CD4-positive, alpha-beta memory T cell (primary cell): ENCODE results near the gene CNOT1. TPM values are rescaled to one million over a fixed set of nuclear protein-coding genes. Genes with fewer than 3 reads are reported as not detected.
A peak's percentile ranks its signal among the peaks of the same experiment; 100 is the strongest.

ENCODE experiments used
- CTCF ChIA-PET: fragments of 350-600 bp; sonication (Branson Sonifier 250); formaldehyde crosslinking; loops from one replicate; lab custom pipeline; 2021; ENCODE audit warnings: inconsistent platforms; ENCODE audit not compliant: partially characterized antibody; lab: Charles Lee
- POLR2A ChIA-PET: fragments of 350-600 bp; sonication (Branson Sonifier 250); formaldehyde crosslinking; loops from one replicate; lab custom pipeline; 2021; ENCODE audit not compliant: partially characterized antibody; lab: Charles Lee
- DNase-seq, 5 donors: peaks; one replicate each; pipeline versions ENCODE4 v3.0.0 to v3.0.0-alpha.2; 2020 to 2022; ENCODE audit warnings: mixed read lengths in 1 of 5
- H3K27ac ChIP-seq: one replicate; pipeline ENCODE4 v1.7.0; 2013; ENCODE audit warnings: low read depth, low read length
- H3K27me3 ChIP-seq: 2 replicates; pipeline ENCODE4 v1.7.0; 2013; ENCODE audit warnings: mild to moderate bottlenecking, low read length, moderate library complexity; ENCODE audit not compliant: insufficient read depth
- H3K36me3 ChIP-seq: 2 replicates; pipeline ENCODE4 v1.7.0; 2013; ENCODE audit warnings: mild to moderate bottlenecking, low read length, moderate library complexity; ENCODE audit not compliant: insufficient read depth
- H3K4me1 ChIP-seq: 2 replicates; pipeline ENCODE4 v1.7.0; 2013; ENCODE audit warnings: mild to moderate bottlenecking, low read length, moderate library complexity; ENCODE audit not compliant: insufficient read depth
- H3K4me3 ChIP-seq, 2 donors: one replicate each; pipeline ENCODE4 v1.7.0; 2013; ENCODE audit warnings: low read length in 2 of 2, mild to moderate bottlenecking in 1 of 2
- H3K9me3 ChIP-seq, 2 donors: one replicate each; pipeline ENCODE4 v1.7.0; 2013; ENCODE audit warnings: low read length in 2 of 2, control low read depth in 1 of 2; ENCODE audit not compliant: control insufficient read depth in 1 of 2
- H3K27ac Mint-ChIP-seq, 7 donors: one replicate each; pipeline ENCODE4 v1.8.0; 2020 to 2021; ENCODE audit warnings: mixed read lengths in 7 of 7, mild to moderate bottlenecking in 6 of 7, inconsistent platforms in 3 of 7, moderate library complexity in 3 of 7
- H3K27me3 Mint-ChIP-seq, 2 donors: one replicate each; pipeline ENCODE4 v1.8.0; 2020 to 2021; ENCODE audit warnings: mixed read lengths in 2 of 2
- H3K36me3 Mint-ChIP-seq, 2 donors: one replicate each; pipeline ENCODE4 v1.8.0; 2020 to 2021; ENCODE audit warnings: mixed read lengths in 2 of 2, inconsistent platforms in 1 of 2, mild to moderate bottlenecking in 1 of 2
- H3K4me1 Mint-ChIP-seq, 4 donors: one replicate each; pipeline ENCODE4 v1.8.0; 2020 to 2021; ENCODE audit warnings: mixed read lengths in 4 of 4, mild to moderate bottlenecking in 1 of 4
- H3K4me3 Mint-ChIP-seq, 8 donors: one replicate each; pipeline ENCODE4 v1.8.0; 2020 to 2021; ENCODE audit warnings: mixed read lengths in 8 of 8, mild to moderate bottlenecking in 7 of 8, moderate library complexity in 6 of 8, inconsistent platforms in 3 of 8
- H3K9me3 Mint-ChIP-seq, 8 donors: one replicate each; pipeline ENCODE4 v1.8.0; 2020 to 2021; ENCODE audit warnings: mixed read lengths in 8 of 8, mild to moderate bottlenecking in 5 of 8, inconsistent platforms in 3 of 8, moderate library complexity in 1 of 8
- intact Hi-C: fragments of 100-400 bp; cut with micrococcal nuclease; formaldehyde crosslinking; loops from one replicate; pipeline ENCODE4 v1.15.1; 2023
- polyA plus RNA-seq, 2 donors: library from polyadenylated mRNA; unstranded; fragments of 300-500 nt; fragmentation: Illumina TruSeq; gene quantifications; one replicate each; pipeline ENCODE4 v1.2.3, GENCODE V29; 2021
- total RNA-seq, 2 experiments: library from RNA; stranded (reverse); gene quantifications; one replicate each; pipeline ENCODE4 v1.2.3, GENCODE V29; 2021

Gene CNOT1
- total and polyA plus RNA-seq, 4 experiments from 2014 or later: 74.9 to 262 (median 179) TPM

GRCh38 chr16:58515125-58515870 lies 114.3 kb downstream of the CNOT1 start, which contains the start of gene SETD6:
Gene SETD6, plus strand, starts transcription at chr16:58515517. Its CDS starts 21 bp downstream, at chr16:58515538.
- Histone ChIP-seq H3K4me1 (peaks cover 12% of the 10 kb centered on the region), H3K36me3 (peaks cover 14% of the 10 kb centered on the region), H3K27ac (peak within 1 kb of the TSS; percentile 63), H3K9me3 (no peaks in the 10 kb centered on the region), H3K4me3 (peak within 1 kb of the TSS; percentile 42 to 89), H3K27me3 (no peaks in the 10 kb centered on the region)
- H3K36me3 Mint-ChIP-seq: peaks cover 17 to 27% of the 10 kb centered on the region in 2 donors
- ChIA-PET CTCF (interaction anchor here (0.6 to 8.2 kb wide), 4 partner anchors 9 to 240 kb away, joined by 3 to 120 read pairs (median 4); no protein-coding TSS in a partner anchor), POLR2A (interaction anchor here (0.6 to 2.3 kb wide), 3 partner anchors 114 to 242 kb away, joined by 3 to 9 read pairs (median 6); partner anchors contain the start of gene CNOT1)
- H3K27me3 Mint-ChIP-seq: no peaks in the 10 kb centered on the region
- peak; percentile 54 to 69 (median 66) for DNase-seq
- H3K27ac Mint-ChIP-seq: peak within 1 kb of the TSS; percentile 79 to 94 (median 90)
- H3K4me3 Mint-ChIP-seq: peak within 1 kb of the TSS; percentile 85 to 92 (median 90)
- intact Hi-C loops: loop anchor here (1.0 kb wide), 1 partner anchor 115 kb away; no protein-coding TSS in a partner anchor
- H3K4me1 Mint-ChIP-seq: peaks cover 10 to 34% (median 20%) of the 10 kb centered on the region in 4 donors
- H3K9me3 Mint-ChIP-seq: no peaks in the 10 kb centered on the region

- H3K27ac Mint-ChIP-seq: peak overlapping the region in 2 of 7 donors; percentile 51 to 87
- no peak for DNase-seq
- no peaks in the 10 kb centered on the region for H3K9me3 ChIP-seq
- ChIA-PET POLR2A (interaction anchor here (2.3 kb wide), 1 partner anchor 242 kb away, joined by 9 read pairs; no protein-coding TSS in a partner anchor), CTCF (interaction anchor here (0.7 to 8.2 kb wide), 5 partner anchors 10 to 241 kb away, joined by 3 to 120 read pairs (median 6); no protein-coding TSS in a partner anchor)
- no peak overlapping the region for H3K27ac ChIP-seq
- H3K4me3 ChIP-seq: no peak overlapping the region
- H3K4me1 Mint-ChIP-seq: peaks cover 10 to 34% (median 20%) of the 10 kb centered on the region in 4 donors
- peaks cover 3% of the 10 kb centered on the region for H3K36me3 ChIP-seq
- peak overlapping the region in 1 of 8 donors; percentile 52 for H3K4me3 Mint-ChIP-seq
- H3K36me3 Mint-ChIP-seq: peaks cover 9 to 15% of the 10 kb centered on the region in 2 donors
- H3K27me3 Mint-ChIP-seq: no peaks in the 10 kb centered on the region
- H3K27me3 ChIP-seq: no peaks in the 10 kb centered on the region
- intact Hi-C loops: no loop called here
- H3K4me1 ChIP-seq: peaks cover 12% of the 10 kb centered on the region
- H3K9me3 Mint-ChIP-seq: no peaks in the 10 kb centered on the region
Observed at GRCh38 chr16:58513874-58514273, 115.8 kb downstream of the CNOT1 start.

- Mint-ChIP-seq H3K4me1 (peaks cover 10 to 27% (median 19%) of the 10 kb centered on the region in 4 donors), H3K27ac (peak overlapping the region in 4 of 7 donors; percentile 13 to 80 (median 70)), H3K36me3 (peaks cover 0 to 3% of the 10 kb centered on the region in 2 donors), H3K27me3 (no peaks in the 10 kb centered on the region), H3K9me3 (no peaks in the 10 kb centered on the region), H3K4me3 (peak overlapping the region in 2 of 8 donors; percentile 36 to 84)
- POLR2A ChIA-PET: interaction anchor here (1.4 kb wide), 1 partner anchor 244 kb away, joined by 9 read pairs; no protein-coding TSS in a partner anchor
- CTCF ChIA-PET: interaction anchor here (0.9 to 8.2 kb wide), 10 partner anchors 8 to 253 kb away, joined by 3 to 120 read pairs (median 4); partner anchors contain the start of genes GINS3 and SLC38A7
- H3K9me3 ChIP-seq: no peaks in the 10 kb centered on the region
- no peak overlapping the region for H3K4me3 ChIP-seq
- H3K27me3 ChIP-seq: no peaks in the 10 kb centered on the region
- H3K4me1 ChIP-seq: peaks cover 11% of the 10 kb centered on the region
- H3K36me3 ChIP-seq: no peaks in the 10 kb centered on the region
- H3K27ac ChIP-seq: no peak overlapping the region
- DNase-seq: peak; percentile 72 to 79 (median 72)
- intact Hi-C loops: loop anchor here (1.0 kb wide), 1 partner anchor 244 kb away; no protein-coding TSS in a partner anchor
Observed at GRCh38 chr16:58511933-58512815, 117.5 kb downstream of the CNOT1 start.

GRCh38 chr16:58510776-58511628 lies 118.6 kb downstream of the CNOT1 start:
- Histone ChIP-seq H3K27me3 (no peaks in the 10 kb centered on the region), H3K4me1 (no peaks in the 10 kb centered on the region), H3K4me3 (no peak overlapping the region), H3K27ac (no peak overlapping the region), H3K9me3 (no peaks in the 10 kb centered on the region), H3K36me3 (no peaks in the 10 kb centered on the region)
- H3K36me3 Mint-ChIP-seq: peaks cover 0 to 3% of the 10 kb centered on the region in 2 donors
- no peaks in the 10 kb centered on the region for H3K27me3 Mint-ChIP-seq
- DNase-seq: peak in 1 of 5 donors; percentile 19
- ChIA-PET POLR2A (no interaction called here), CTCF (interaction anchor here (1.0 to 8.2 kb wide), 10 partner anchors 9 to 281 kb away, joined by 3 to 120 read pairs (median 4); no protein-coding TSS in a partner anchor)
- intact Hi-C loops: no loop called here
- peaks cover 4 to 16% (median 9%) of the 10 kb centered on the region in 4 donors for H3K4me1 Mint-ChIP-seq
- no peaks in the 10 kb centered on the region for H3K9me3 Mint-ChIP-seq
- H3K27ac Mint-ChIP-seq: peak overlapping the region in 1 of 7 donors; percentile 29
- no peak overlapping the region for H3K4me3 Mint-ChIP-seq

GRCh38 chr16:58510097-58510775 lies 119.4 kb downstream of the CNOT1 start:
- H3K9me3 ChIP-seq: no peaks in the 10 kb centered on the region
- intact Hi-C loops: no loop called here
- Mint-ChIP-seq H3K36me3 (peaks cover 0 to 3% of the 10 kb centered on the region in 2 donors), H3K27ac (peak overlapping the region in 1 of 7 donors; percentile 29), H3K9me3 (no peaks in the 10 kb centered on the region), H3K4me3 (no peak overlapping the region), H3K27me3 (no peaks in the 10 kb centered on the region), H3K4me1 (peaks cover 4 to 13% (median 9%) of the 10 kb centered on the region in 4 donors)
- CTCF ChIA-PET: interaction anchor here (1.0 to 8.2 kb wide), 5 partner anchors 12 to 282 kb away, joined by 3 to 120 read pairs (median 3); no protein-coding TSS in a partner anchor
- no peaks in the 10 kb centered on the region for H3K4me1 ChIP-seq
- no peaks in the 10 kb centered on the region for H3K27me3 ChIP-seq
- POLR2A ChIA-PET: no interaction called here
- no peak overlapping the region for H3K27ac ChIP-seq
- no peaks in the 10 kb centered on the region for H3K36me3 ChIP-seq
- DNase-seq: peak in 1 of 5 donors; percentile 16
- no peak overlapping the region for H3K4me3 ChIP-seq
